ENCODE data around the gene PSMD1.

DNA sequence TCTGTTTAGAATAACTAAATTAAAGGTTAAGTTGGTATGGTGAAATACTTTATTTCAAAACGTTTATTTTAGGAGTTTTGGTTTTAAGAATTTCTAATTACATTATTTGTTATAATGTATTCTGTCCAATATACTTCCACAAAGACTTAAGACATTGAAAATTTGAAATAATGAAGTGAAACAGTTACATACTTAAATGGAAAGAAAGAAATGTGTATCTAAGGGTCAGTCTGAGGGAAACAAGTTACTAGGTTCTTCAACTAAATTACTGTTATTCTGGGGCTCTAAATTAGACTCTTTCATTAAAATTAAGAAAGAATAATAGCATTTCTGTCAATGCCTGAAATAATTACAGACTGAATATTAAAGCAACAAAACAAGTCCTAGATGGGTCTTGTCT lies 60.5 kb downstream of the PSMD1 start:
- no peak for TF ChIP-seq POLR2A (IDR thresholded peaks at IDR 0.05)
- TF ChIP-seq, protein P1, sequence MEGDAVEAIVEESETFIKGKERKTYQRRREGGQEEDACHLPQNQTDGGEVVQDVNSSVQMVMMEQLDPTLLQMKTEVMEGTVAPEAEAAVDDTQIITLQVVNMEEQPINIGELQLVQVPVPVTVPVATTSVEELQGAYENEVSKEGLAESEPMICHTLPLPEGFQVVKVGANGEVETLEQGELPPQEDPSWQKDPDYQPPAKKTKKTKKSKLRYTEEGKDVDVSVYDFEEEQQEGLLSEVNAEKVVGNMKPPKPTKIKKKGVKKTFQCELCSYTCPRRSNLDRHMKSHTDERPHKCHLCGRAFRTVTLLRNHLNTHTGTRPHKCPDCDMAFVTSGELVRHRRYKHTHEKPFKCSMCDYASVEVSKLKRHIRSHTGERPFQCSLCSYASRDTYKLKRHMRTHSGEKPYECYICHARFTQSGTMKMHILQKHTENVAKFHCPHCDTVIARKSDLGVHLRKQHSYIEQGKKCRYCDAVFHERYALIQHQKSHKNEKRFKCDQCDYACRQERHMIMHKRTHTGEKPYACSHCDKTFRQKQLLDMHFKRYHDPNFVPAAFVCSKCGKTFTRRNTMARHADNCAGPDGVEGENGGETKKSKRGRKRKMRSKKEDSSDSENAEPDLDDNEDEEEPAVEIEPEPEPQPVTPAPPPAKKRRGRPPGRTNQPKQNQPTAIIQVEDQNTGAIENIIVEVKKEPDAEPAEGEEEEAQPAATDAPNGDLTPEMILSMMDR (IDR thresholded peaks at IDR 0.05), result no peak

Measured in adrenal gland (tissue), 5 donors.